ENCODE data around the gene TBKBP1.

DNA sequence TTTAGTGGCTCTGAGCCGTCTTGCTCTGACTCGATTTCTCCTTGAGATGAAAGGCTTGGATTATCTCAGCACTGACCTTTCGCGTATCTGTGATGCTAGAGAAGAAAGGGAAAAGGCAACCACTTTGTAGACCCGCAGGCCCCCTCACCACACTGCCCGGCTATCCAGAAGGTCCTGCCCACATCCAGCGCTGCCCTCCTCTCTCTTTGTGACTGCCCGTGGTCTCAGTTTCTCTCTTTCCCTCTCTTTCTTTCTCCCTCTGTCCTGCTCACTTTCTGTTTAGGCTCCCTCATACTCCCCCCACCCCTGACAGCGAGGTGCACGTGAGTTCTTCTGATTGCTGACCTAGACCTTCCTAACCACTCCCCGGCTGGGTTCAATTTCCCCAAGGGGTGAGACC lies 26.2 kb downstream of the TBKBP1 start:
- TF ChIP-seq CTCF (IDR thresholded peaks at IDR 0.05) (no peak), EP300 (IDR thresholded peaks at IDR 0.05) (no peak)
